HepG2 (cell line): ENCODE data around the gene KCNAB1. TPM values are rescaled to one million over a fixed set of nuclear protein-coding genes. Genes with fewer than 3 reads are reported as not detected.
A peak's percentile ranks its signal among the peaks of the same experiment; 100 is the strongest.

Source experiments
- ATAC-seq: fragments of 200-7000 bp; cut with Tn5 transposase; 3 replicates; pipeline ENCODE4 v1.9.1; 2020; ENCODE audit warnings: mild to moderate bottlenecking, moderate library complexity
- BruUV-seq: library from RNA; stranded (reverse); fragments of 400-500 nt; replicated peaks from 2 replicates; lab custom pipeline; 2021; lab: Mats Ljungman, UMichigan
- CTCF ChIA-PET: fragments of 300-600 bp; formaldehyde crosslinking; extraction: SDS; loops from one replicate; lab custom pipeline; 2021; ENCODE audit warnings: low total read pairs, inconsistent platforms, low intra/inter-chr PET ratio; lab: Yijun Ruan, JAX
- POLR2A ChIA-PET: fragments of 350-600 bp; sonication (Branson Sonifier 250); formaldehyde crosslinking; loops from one replicate; lab custom pipeline; 2020; ENCODE audit warnings: antibody characterized with exemption, inconsistent platforms; lab: Yijun Ruan, JAX
- DNase-seq: peaks from one replicate; pipeline ENCODE4 v3.0.0-alpha.2; 2015; ENCODE audit warnings: low spot score
- FAIRE-seq: peaks from 3 replicates; lab custom pipeline; 2011; peaks lifted over from hg19 to GRCh38; lab: Jason Lieb, UNC
- H2AFZ ChIP-seq: one replicate; pipeline ENCODE4 v1.6.1; 2011; ENCODE audit warnings: low read length, inconsistent platforms
- H3K27ac ChIP-seq: fragments of 300-600 bp; 3 replicates; pipeline ENCODE4 v1.8.0; 2011; ENCODE audit warnings: mixed run types, mild to moderate bottlenecking, mixed read lengths, low read length, inconsistent platforms; ENCODE audit not compliant: insufficient read depth; ENCODE audit errors: extremely low read length
- H3K27me3 ChIP-seq, 2 experiments: fragments of 200-600 bp in 1 of 2; 2 replicates in 1 of 2; 3 replicates in 1 of 2; pipeline versions ENCODE4 v1.6.0 to v1.8.0; 2011; ENCODE audit warnings: low read length in 2 of 2, mild to moderate bottlenecking in 2 of 2, moderate library complexity in 2 of 2, inconsistent platforms in 1 of 2; ENCODE audit not compliant: insufficient read depth in 2 of 2, control insufficient read depth in 1 of 2
- H3K36me3 ChIP-seq, 2 experiments: fragments of 200-600 bp in 1 of 2; replicated peaks in 1 of 2; 2 replicates in 1 of 2; 3 replicates in 1 of 2; pipeline versions ENCODE4 v1.5.1 to v1.8.0; 2011; ENCODE audit warnings: low read length in 2 of 2, inconsistent platforms in 1 of 2; ENCODE audit not compliant: insufficient read depth in 2 of 2, control insufficient read depth in 1 of 2
- H3K4me1 ChIP-seq: 2 replicates; pipeline ENCODE4 v1.5.1; 2012; ENCODE audit warnings: low read length, inconsistent platforms; ENCODE audit not compliant: insufficient read depth
- H3K4me2 ChIP-seq: 2 replicates; pipeline ENCODE4 v1.6.0; 2011; ENCODE audit warnings: low read depth, low read length, inconsistent platforms
- H3K4me3 ChIP-seq, 3 experiments: fragments of 200-600 bp in 1 of 3; sonication (generic), shearing (Covaris generic) in 1 of 3; replicated peaks in 1 of 3; 2 replicates each; pipeline ENCODE4 v1.5.1; 2011 to 2016; ENCODE audit warnings: low read length in 3 of 3, inconsistent platforms in 2 of 3, low read depth in 2 of 3, mild to moderate bottlenecking in 2 of 3, control low read depth in 1 of 3, mixed read lengths in 1 of 3; ENCODE audit not compliant: insufficient read depth in 1 of 3
- H3K79me2 ChIP-seq: one replicate; pipeline ENCODE4 v1.6.1; 2011; ENCODE audit warnings: low read length, inconsistent platforms; ENCODE audit not compliant: insufficient read depth
- H3K9ac ChIP-seq: 2 replicates; pipeline ENCODE4 v1.6.0; 2011; ENCODE audit warnings: mild to moderate bottlenecking, low read depth, low read length, inconsistent platforms; ENCODE audit not compliant: insufficient read depth
- H3K9me3 ChIP-seq: 2 replicates; pipeline ENCODE4 v1.5.1; 2012; ENCODE audit warnings: mild to moderate bottlenecking, low read length
- H4K20me1 ChIP-seq: 2 replicates; pipeline ENCODE4 v1.6.0; 2011; ENCODE audit warnings: inconsistent platforms, mild to moderate bottlenecking, low read length, moderate library complexity; ENCODE audit not compliant: insufficient read depth
- LRRFIP1 ChIP-seq: sonication (generic); formaldehyde crosslinking; conservative IDR thresholded peaks from 2 replicates; pipeline ENCODE4 v1.4.0; 2020; ENCODE audit warnings: missing genetic modification reagents
- MAFF ChIP-seq: IDR thresholded peaks from 2 replicates; pipeline ENCODE4 v1.6.1; 2011; ENCODE audit warnings: low read depth, low read length, improper control_type of control experiment
- MAFK ChIP-seq, 2 experiments: IDR thresholded peaks in 1 of 2; conservative IDR thresholded peaks in 1 of 2; 2 replicates each; pipeline ENCODE4 v1.6.1; 2011; ENCODE audit warnings: improper control_type of control experiment in 2 of 2, low read length in 2 of 2
- MEIS2 ChIP-seq: sonication (generic); formaldehyde crosslinking; IDR thresholded peaks from 2 replicates; pipeline ENCODE4 v1.9.0; 2021; ENCODE audit warnings: mild to moderate bottlenecking, missing genetic modification reagents
- RAD51 ChIP-seq: fragments of 450-650 bp; IDR thresholded peaks from 2 replicates; pipeline ENCODE4 v1.6.1; 2016; ENCODE audit warnings: borderline replicate concordance
- ZKSCAN5 ChIP-seq: sonication (generic); formaldehyde crosslinking; IDR thresholded peaks from 2 replicates; pipeline ENCODE4 v1.5.1; 2020; ENCODE audit warnings: mild to moderate bottlenecking, missing genetic modification reagents
- WGBS: methylation state at CpG from one replicate; pipeline ENCODE4 v1.1.6; 2017; ENCODE audit warnings: low lambda C conversion rate; 5-methylcytosine and 5-hydroxymethylcytosine counted together
- in situ Hi-C: cut with HindIII; loops from 2 replicates; pipeline ENCODE4 v1.10.0; 2017; ENCODE audit warnings: low pct_unique_long_range_greater_than_20kb; ENCODE audit not compliant: extremely low pct_ligation_motif_present
- intact Hi-C: fragments of 100-400 bp; cut with micrococcal nuclease; formaldehyde crosslinking; loops from one replicate; pipeline ENCODE4 v1.10.0; 2022; ENCODE audit not compliant: unreplicated experiment
- polyA plus RNA-seq, 8 experiments: library from polyadenylated mRNA; depleted of rRNA in 3 of 8; stranded (reverse) in 7 of 8; unstranded in 1 of 8; fragments of >200 nt; fragmentation: Illumina TruSeq in 4 of 8; extraction: Trizol in 4 of 8; gene quantifications; 2 replicates each; pipeline versions ENCODE4 v1.2.1 to v1.2.3, GENCODE V29; 2011 to 2016; ENCODE audit warnings: low read depth in 4 of 8, missing spikeins in 1 of 8, mixed read lengths in 1 of 8; ENCODE audit not compliant: insufficient read depth in 1 of 8
- total RNA-seq, 5 experiments: library from RNA; depleted of rRNA; stranded (reverse); fragments of >200 nt; fragmentation: Illumina TruSeq; extraction: Trizol; gene quantifications; 2 replicates each; pipeline ENCODE4 v1.2.3, GENCODE V29; 2016; ENCODE audit warnings: low read depth in 1 of 5

Gene KCNAB1
- total and polyA plus RNA-seq, 2 of the 13 experiments (the other 11 are each of a cell fraction or from before 2014, with no cell fraction given), result not detected

- Histone ChIP-seq H2AFZ (no peak overlapping the region), H3K79me2 (no peaks in the 10 kb centered on the region), H3K27ac (no peak overlapping the region), H3K4me2 (no peak overlapping the region), H3K36me3 (no peaks in the 10 kb centered on the region), H3K9me3 (no peaks in the 10 kb centered on the region), H4K20me1 (no peaks in the 10 kb centered on the region), H3K4me3 (no peak overlapping the region), H3K9ac (no peak overlapping the region), H3K27me3 (no peaks in the 10 kb centered on the region), H3K4me1 (no peaks in the 10 kb centered on the region)
- ChIA-PET POLR2A (no interaction called here), CTCF (no interaction called here)
- intact Hi-C loops (no loop called here), in situ Hi-C loops (loop anchor here (5.0 kb wide), 1 partner anchor 225 kb away; no protein-coding TSS in a partner anchor)
- BruUV-seq, result no TSS peak
- no peak for FAIRE-seq
- DNase-seq, result no peak
- no peak for TF ChIP-seq ZKSCAN5
- TF ChIP-seq LRRFIP1 (CRISPR knock-in tag), result no peak
- TF ChIP-seq MEIS2 (CRISPR knock-in tag), result no peak
- ATAC-seq, result no peak
- 28% methylated on average over 7 of the region's 7 CpGs for WGBS
Observed at GRCh38 chr3:156377718-156378117, 257.3 kb downstream of the KCNAB1 start.

GRCh38 chr3:156378871-156379270, 258.5 kb downstream of the KCNAB1 start:
- H3K9ac ChIP-seq, result no peak overlapping the region
- intact Hi-C loops (no loop called here), in situ Hi-C loops (loop anchor here (5.0 kb wide), 1 partner anchor 227 kb away; no protein-coding TSS in a partner anchor)
- no TSS peak for BruUV-seq
- no peak overlapping the region for H3K4me3 ChIP-seq
- H2AFZ ChIP-seq, result no peak overlapping the region
- no peaks in the 10 kb centered on the region for H3K4me1 ChIP-seq
- POLR2A ChIA-PET, result no interaction called here
- H3K4me2 ChIP-seq, result no peak overlapping the region
- no peaks in the 10 kb centered on the region for H4K20me1 ChIP-seq
- no peak for DNase-seq
- no peaks in the 10 kb centered on the region for H3K27me3 ChIP-seq
- H3K27ac ChIP-seq, result no peak overlapping the region
- no peaks in the 10 kb centered on the region for H3K79me2 ChIP-seq
- FAIRE-seq, result no peak
- H3K9me3 ChIP-seq, result no peaks in the 10 kb centered on the region
- TF ChIP-seq RAD51 (no peak), MAFF (peak; percentile 74), MAFK (conservative IDR thresholded peaks at IDR 0.05 in 1 of 2, IDR thresholded peaks at IDR 0.05 in 1 of 2; ENCODE audit: low read length in 2 of 2) (peak; percentile 61 to 81)
- no peak for ATAC-seq
- 19% methylated on average over 3 of the region's 3 CpGs for WGBS
- CTCF ChIA-PET, result interaction anchor here (0.7 kb wide), 1 partner anchor 229 kb away, joined by 3 read pairs; no protein-coding TSS in a partner anchor
- H3K36me3 ChIP-seq, result no peaks in the 10 kb centered on the region
